HEK293 (cell line): ENCODE data around the gene SOX5.

ENCODE experiments used
- CTCF ChIA-PET: fragments of 350-600 bp; formaldehyde crosslinking; extraction: SDS; loops from one replicate; lab custom pipeline; 2021; ENCODE audit warnings: antibody characterized with exemption; lab: Yijun Ruan, JAX
- POLR2A ChIA-PET: fragments of 300-600 bp; formaldehyde crosslinking; extraction: SDS; loops from one replicate; lab custom pipeline; 2020; ENCODE audit warnings: antibody characterized with exemption, inconsistent platforms; lab: Yijun Ruan, JAX
- H3K27ac ChIP-seq: fragments of 200-500 bp; sonication (Bioruptor generic); 2 replicates; pipeline ENCODE4 v1.5.1; 2014; ENCODE audit warnings: low read depth, low read length, control low read depth, inconsistent platforms; ENCODE audit errors: extremely low read depth
- H3K36me3 ChIP-seq, 2 experiments: fragments of 200-500 bp in 1 of 2; sonication (Bioruptor generic) in 1 of 2; 1 replicate in 1 of 2; 2 replicates in 1 of 2; pipeline ENCODE4 v1.5.1; 2014 to 2017; ENCODE audit warnings: inconsistent platforms in 2 of 2, low read length in 2 of 2; ENCODE audit not compliant: control insufficient read depth in 2 of 2, insufficient read depth in 1 of 2
- H3K4me1 ChIP-seq: fragments of 200-500 bp; sonication (Bioruptor generic); 2 replicates; pipeline ENCODE4 v1.5.1; 2014; ENCODE audit warnings: mild to moderate bottlenecking, low read length, inconsistent platforms; ENCODE audit not compliant: control insufficient read depth, insufficient read depth
- H3K4me3 ChIP-seq: 2 replicates; pipeline ENCODE4 v1.5.1; 2011; ENCODE audit warnings: low read depth, mild to moderate bottlenecking, control low read depth, low read length, moderate library complexity
- H3K9me3 ChIP-seq: fragments of 200-500 bp; sonication (Bioruptor generic); 2 replicates; pipeline ENCODE4 v1.5.1; 2014; ENCODE audit warnings: low read depth, low read length, inconsistent platforms; ENCODE audit not compliant: control insufficient read depth, insufficient read depth
- GFI1B ChIP-seq: fragments of 450-650 bp; formaldehyde crosslinking; IDR thresholded peaks from 2 replicates; pipeline ENCODE4 v1.5.1; 2016; ENCODE audit warnings: missing biosample characterization, missing genetic modification characterization
- GLIS2 ChIP-seq: fragments of 450-650 bp; formaldehyde crosslinking; IDR thresholded peaks from 2 replicates; pipeline ENCODE4 v1.5.1; 2016; ENCODE audit warnings: missing biosample characterization, missing genetic modification characterization
- KLF1 ChIP-seq: fragments of 450-650 bp; formaldehyde crosslinking; IDR thresholded peaks from 2 replicates; pipeline ENCODE4 v1.5.1; 2016; ENCODE audit warnings: missing biosample characterization, missing genetic modification characterization
- SP7 ChIP-seq: fragments of 450-650 bp; formaldehyde crosslinking; IDR thresholded peaks from 2 replicates; pipeline ENCODE4 v1.5.1; 2016; ENCODE audit warnings: missing biosample characterization, missing genetic modification characterization
- ZFHX2 ChIP-seq: fragments of 450-650 bp; formaldehyde crosslinking; conservative IDR thresholded peaks from 2 replicates; pipeline ENCODE4 v1.5.1; 2016; ENCODE audit warnings: missing biosample characterization, missing genetic modification characterization
- ZFP3 ChIP-seq: fragments of 450-650 bp; formaldehyde crosslinking; IDR thresholded peaks from 2 replicates; pipeline ENCODE4 v1.5.1; 2016; ENCODE audit warnings: low read depth, missing biosample characterization, missing genetic modification characterization
- ZIC2 ChIP-seq: fragments of 450-650 bp; formaldehyde crosslinking; IDR thresholded peaks from 2 replicates; pipeline ENCODE4 v1.5.1; 2016; ENCODE audit warnings: missing biosample characterization, missing genetic modification characterization
- ZNF132 ChIP-seq: fragments of 450-650 bp; formaldehyde crosslinking; IDR thresholded peaks from 2 replicates; pipeline ENCODE4 v1.5.1; 2017; ENCODE audit warnings: missing biosample characterization, missing genetic modification characterization, borderline replicate concordance
- ZNF133 ChIP-seq: fragments of 450-650 bp; formaldehyde crosslinking; IDR thresholded peaks from 2 replicates; pipeline ENCODE4 v1.5.1; 2016; ENCODE audit warnings: missing biosample characterization, missing genetic modification characterization
- ZNF175 ChIP-seq: fragments of 450-650 bp; formaldehyde crosslinking; IDR thresholded peaks from 2 replicates; pipeline ENCODE4 v1.5.1; 2016; ENCODE audit warnings: missing biosample characterization, missing genetic modification characterization
- ZNF274 ChIP-seq, 2 experiments: fragments of 200-500 bp in 1 of 2; fragments of 450-650 bp in 1 of 2; sonication (Bioruptor generic) in 1 of 2; formaldehyde crosslinking in 1 of 2; IDR thresholded peaks; 2 replicates each; pipeline versions ENCODE4 v1.5.1 to v1.6.1; 2014 to 2016; ENCODE audit warnings: borderline replicate concordance in 1 of 2, inconsistent platforms in 1 of 2, low read length in 1 of 2, missing biosample characterization in 1 of 2, missing genetic modification characterization in 1 of 2
- ZNF341 ChIP-seq: fragments of 450-650 bp; formaldehyde crosslinking; IDR thresholded peaks from 2 replicates; pipeline ENCODE4; 2016; ENCODE audit warnings: low read depth, missing biosample characterization, missing genetic modification characterization
- ZNF391 ChIP-seq: fragments of 450-650 bp; formaldehyde crosslinking; IDR thresholded peaks from 2 replicates; pipeline ENCODE4 v1.5.1; 2016; ENCODE audit warnings: low read depth, missing biosample characterization, missing genetic modification characterization, borderline replicate concordance
- ZNF426 ChIP-seq: fragments of 450-650 bp; formaldehyde crosslinking; IDR thresholded peaks from 2 replicates; pipeline ENCODE4 v1.5.1; 2017; ENCODE audit warnings: missing biosample characterization, missing genetic modification characterization, mild to moderate bottlenecking, inconsistent platforms, moderate library complexity
- ZNF433 ChIP-seq: fragments of 450-650 bp; formaldehyde crosslinking; IDR thresholded peaks from 2 replicates; pipeline ENCODE4 v1.5.1; 2016; ENCODE audit warnings: missing biosample characterization, missing genetic modification characterization, low read depth
- ZNF549 ChIP-seq: fragments of 450-650 bp; IDR thresholded peaks from 2 replicates; pipeline ENCODE4 v1.5.1; 2018; ENCODE audit warnings: missing biosample characterization, missing genetic modification characterization, mild to moderate bottlenecking, inconsistent platforms, moderate library complexity
- ZNF571 ChIP-seq: fragments of 450-650 bp; formaldehyde crosslinking; IDR thresholded peaks from 2 replicates; pipeline ENCODE4 v1.5.0; 2017; ENCODE audit warnings: missing biosample characterization, missing genetic modification characterization
- ZNF629 ChIP-seq: fragments of 450-650 bp; formaldehyde crosslinking; IDR thresholded peaks from 2 replicates; pipeline ENCODE4 v1.5.1; 2017; ENCODE audit warnings: missing biosample characterization, missing genetic modification characterization
- ZNF747 ChIP-seq: fragments of 450-650 bp; formaldehyde crosslinking; IDR thresholded peaks from 2 replicates; pipeline ENCODE4 v1.5.1; 2016; ENCODE audit warnings: missing biosample characterization, missing genetic modification characterization
- ZNF76 ChIP-seq: fragments of 450-650 bp; formaldehyde crosslinking; IDR thresholded peaks from 2 replicates; pipeline ENCODE4; 2016; ENCODE audit warnings: low read depth, missing biosample characterization, missing genetic modification characterization, borderline replicate concordance
- TF ChIP-seq, protein P1 (sequence below): sonication (generic); formaldehyde crosslinking; IDR thresholded peaks from 2 replicates; pipeline ENCODE4 v1.8.1; 2022; ENCODE audit warnings: mild to moderate bottlenecking, moderate library complexity, missing genetic modification reagents
- TF ChIP-seq, protein P2 (sequence below): fragments of 450-650 bp; formaldehyde crosslinking; optimal IDR thresholded peaks from 2 replicates; pipeline ENCODE3; 2016; ENCODE audit warnings: missing biosample characterization, mild to moderate bottlenecking, missing genetic modification characterization
- TF ChIP-seq, protein P3 (sequence below): fragments of 450-650 bp; formaldehyde crosslinking; IDR thresholded peaks from 2 replicates; pipeline ENCODE4; 2016; ENCODE audit warnings: missing biosample characterization, missing genetic modification characterization
- TF ChIP-seq, protein P4 (sequence below): fragments of 450-650 bp; formaldehyde crosslinking; IDR thresholded peaks from 2 replicates; pipeline ENCODE4 v1.5.1; 2016; ENCODE audit warnings: missing biosample characterization, missing genetic modification characterization
- TF ChIP-seq, protein P5 (sequence below): fragments of 450-650 bp; formaldehyde crosslinking; IDR thresholded peaks from 2 replicates; pipeline ENCODE4 v1.5.1; 2016; ENCODE audit warnings: missing biosample characterization, missing genetic modification characterization

The SOX5 gene

DNA sequence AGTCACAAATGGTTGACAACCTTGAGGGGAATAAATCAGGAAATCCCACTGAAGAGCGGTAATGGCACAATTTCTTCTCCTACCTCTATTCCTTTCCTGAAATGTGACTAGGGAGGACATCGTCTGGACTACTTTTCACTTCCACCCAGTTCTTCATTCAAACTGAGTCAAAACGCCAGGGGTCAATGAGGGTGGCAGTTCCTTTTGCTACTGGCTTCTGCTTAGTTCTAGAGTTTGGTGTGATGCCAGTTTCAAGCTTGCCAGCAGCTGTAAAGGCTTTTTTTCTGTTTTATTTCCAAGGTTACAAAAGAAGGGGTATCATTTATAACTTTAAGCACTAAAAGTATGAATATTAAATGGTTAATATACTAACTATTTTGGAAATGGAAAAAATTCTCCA lies 286.5 kb downstream of the SOX5 start:
- Histone ChIP-seq H3K4me3 (no peak overlapping the region), H3K4me1 (no peaks in the 10 kb centered on the region), H3K36me3 (no peaks in the 10 kb centered on the region), H3K27ac (no peak overlapping the region), H3K9me3 (no peaks in the 10 kb centered on the region)
- TF ChIP-seq ZNF76 (tag by site-specific recombination), result no peak
- no peak for TF ChIP-seq GLIS2 (tag by site-specific recombination)
- TF ChIP-seq ZNF549 (tag by site-specific recombination), result no peak
- TF ChIP-seq ZNF391 (tag by site-specific recombination), result no peak
- TF ChIP-seq GFI1B (tag by site-specific recombination), result no peak
- no peak for TF ChIP-seq ZFP3 (tag by site-specific recombination)
- no peak for TF ChIP-seq ZNF133
- TF ChIP-seq ZNF175 (tag by site-specific recombination), result no peak
- no peak for TF ChIP-seq ZNF629 (tag by site-specific recombination)
- TF ChIP-seq, protein P1, sequence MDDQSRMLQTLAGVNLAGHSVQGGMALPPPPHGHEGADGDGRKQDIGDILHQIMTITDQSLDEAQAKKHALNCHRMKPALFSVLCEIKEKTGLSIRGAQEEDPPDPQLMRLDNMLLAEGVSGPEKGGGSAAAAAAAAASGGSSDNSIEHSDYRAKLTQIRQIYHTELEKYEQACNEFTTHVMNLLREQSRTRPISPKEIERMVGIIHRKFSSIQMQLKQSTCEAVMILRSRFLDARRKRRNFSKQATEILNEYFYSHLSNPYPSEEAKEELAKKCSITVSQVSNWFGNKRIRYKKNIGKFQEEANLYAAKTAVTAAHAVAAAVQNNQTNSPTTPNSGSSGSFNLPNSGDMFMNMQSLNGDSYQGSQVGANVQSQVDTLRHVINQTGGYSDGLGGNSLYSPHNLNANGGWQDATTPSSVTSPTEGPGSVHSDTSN (CRISPR knock-in tag), result no peak
- no peak for TF ChIP-seq ZIC2 (tag by site-specific recombination)
- TF ChIP-seq ZNF132 (tag by site-specific recombination), result no peak
- no peak for TF ChIP-seq ZNF426 (tag by site-specific recombination)
- TF ChIP-seq SP7 (tag by site-specific recombination), result no peak
- TF ChIP-seq ZFHX2 (tag by site-specific recombination), result no peak
- no peak for TF ChIP-seq ZNF274 (IDR thresholded peaks at IDR 0.05; ENCODE audit: low read length)
- no peak for TF ChIP-seq ZNF274 (tag by site-specific recombination; IDR thresholded peaks at IDR 0.05; ENCODE audit: borderline replicate concordance)
- TF ChIP-seq, protein P2, sequence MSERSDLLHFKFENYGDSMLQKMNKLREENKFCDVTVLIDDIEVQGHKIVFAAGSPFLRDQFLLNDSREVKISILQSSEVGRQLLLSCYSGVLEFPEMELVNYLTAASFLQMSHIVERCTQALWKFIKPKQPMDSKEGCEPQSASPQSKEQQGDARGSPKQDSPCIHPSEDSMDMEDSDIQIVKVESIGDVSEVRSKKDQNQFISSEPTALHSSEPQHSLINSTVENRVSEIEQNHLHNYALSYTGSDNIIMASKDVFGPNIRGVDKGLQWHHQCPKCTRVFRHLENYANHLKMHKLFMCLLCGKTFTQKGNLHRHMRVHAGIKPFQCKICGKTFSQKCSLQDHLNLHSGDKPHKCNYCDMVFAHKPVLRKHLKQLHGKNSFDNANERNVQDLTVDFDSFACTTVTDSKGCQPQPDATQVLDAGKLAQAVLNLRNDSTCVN (tag by site-specific recombination), result no peak
- TF ChIP-seq, protein P3, sequence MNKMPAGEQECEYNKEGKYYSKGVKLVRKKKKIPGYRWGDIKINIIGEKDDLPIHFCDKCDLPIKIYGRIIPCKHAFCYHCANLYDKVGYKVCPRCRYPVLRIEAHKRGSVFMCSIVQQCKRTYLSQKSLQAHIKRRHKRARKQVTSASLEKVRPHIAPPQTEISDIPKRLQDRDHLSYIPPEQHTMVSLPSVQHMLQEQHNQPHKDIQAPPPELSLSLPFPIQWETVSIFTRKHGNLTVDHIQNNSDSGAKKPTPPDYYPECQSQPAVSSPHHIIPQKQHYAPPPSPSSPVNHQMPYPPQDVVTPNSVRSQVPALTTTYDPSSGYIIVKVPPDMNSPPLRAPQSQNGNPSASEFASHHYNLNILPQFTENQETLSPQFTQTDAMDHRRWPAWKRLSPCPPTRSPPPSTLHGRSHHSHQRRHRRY (tag by site-specific recombination), result no peak
- no peak for TF ChIP-seq ZNF747 (tag by site-specific recombination)
- no peak for TF ChIP-seq KLF1 (tag by site-specific recombination)
- CTCF ChIA-PET, result no interaction called here
- POLR2A ChIA-PET, result no interaction called here

DNA sequence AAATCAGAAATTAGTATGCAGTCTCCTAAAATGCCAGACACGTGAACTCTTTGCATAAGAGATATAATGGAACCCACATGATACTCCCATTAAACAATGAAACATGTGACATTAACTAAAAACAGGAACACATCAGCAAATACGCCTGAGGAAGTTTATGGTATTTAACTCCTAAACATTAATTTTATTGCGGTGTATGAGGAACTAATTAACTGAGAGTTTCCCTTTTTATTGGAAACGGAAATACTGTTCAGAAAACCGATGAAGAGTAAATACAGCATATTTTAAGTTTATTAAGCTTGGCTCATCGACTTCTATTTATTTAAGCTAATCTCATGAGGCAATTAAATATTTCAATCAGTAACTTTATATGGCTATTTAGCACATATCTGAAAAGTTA lies 290.3 kb downstream of the SOX5 start:
- Histone ChIP-seq H3K36me3 (no peaks in the 10 kb centered on the region), H3K4me1 (no peaks in the 10 kb centered on the region), H3K4me3 (no peak overlapping the region), H3K27ac (no peak overlapping the region), H3K9me3 (no peaks in the 10 kb centered on the region)
- ChIA-PET POLR2A (no interaction called here), CTCF (interaction anchor here (0.7 kb wide), 2 partner anchors 23 to 41 kb away, joined by 3 to 4 read pairs; no protein-coding TSS in a partner anchor)
- TF ChIP-seq ZNF341, result no peak
- TF ChIP-seq ZNF571 (tag by site-specific recombination), result no peak
- TF ChIP-seq, protein P4, sequence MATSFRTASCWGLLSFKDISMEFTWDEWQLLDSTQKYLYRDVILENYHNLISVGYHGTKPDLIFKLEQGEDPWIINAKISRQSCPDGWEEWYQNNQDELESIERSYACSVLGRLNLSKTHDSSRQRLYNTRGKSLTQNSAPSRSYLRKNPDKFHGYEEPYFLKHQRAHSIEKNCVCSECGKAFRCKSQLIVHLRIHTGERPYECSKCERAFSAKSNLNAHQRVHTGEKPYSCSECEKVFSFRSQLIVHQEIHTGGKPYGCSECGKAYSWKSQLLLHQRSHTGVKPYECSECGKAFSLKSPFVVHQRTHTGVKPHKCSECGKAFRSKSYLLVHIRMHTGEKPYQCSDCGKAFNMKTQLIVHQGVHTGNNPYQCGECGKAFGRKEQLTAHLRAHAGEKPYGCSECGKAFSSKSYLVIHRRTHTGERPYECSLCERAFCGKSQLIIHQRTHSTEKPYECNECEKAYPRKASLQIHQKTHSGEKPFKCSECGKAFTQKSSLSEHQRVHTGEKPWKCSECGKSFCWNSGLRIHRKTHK (tag by site-specific recombination), result no peak
- TF ChIP-seq, protein P1 (CRISPR knock-in tag), result no peak
- no peak for TF ChIP-seq ZNF433 (tag by site-specific recombination)
- no peak for TF ChIP-seq ZNF391 (tag by site-specific recombination)
- TF ChIP-seq, protein P5, sequence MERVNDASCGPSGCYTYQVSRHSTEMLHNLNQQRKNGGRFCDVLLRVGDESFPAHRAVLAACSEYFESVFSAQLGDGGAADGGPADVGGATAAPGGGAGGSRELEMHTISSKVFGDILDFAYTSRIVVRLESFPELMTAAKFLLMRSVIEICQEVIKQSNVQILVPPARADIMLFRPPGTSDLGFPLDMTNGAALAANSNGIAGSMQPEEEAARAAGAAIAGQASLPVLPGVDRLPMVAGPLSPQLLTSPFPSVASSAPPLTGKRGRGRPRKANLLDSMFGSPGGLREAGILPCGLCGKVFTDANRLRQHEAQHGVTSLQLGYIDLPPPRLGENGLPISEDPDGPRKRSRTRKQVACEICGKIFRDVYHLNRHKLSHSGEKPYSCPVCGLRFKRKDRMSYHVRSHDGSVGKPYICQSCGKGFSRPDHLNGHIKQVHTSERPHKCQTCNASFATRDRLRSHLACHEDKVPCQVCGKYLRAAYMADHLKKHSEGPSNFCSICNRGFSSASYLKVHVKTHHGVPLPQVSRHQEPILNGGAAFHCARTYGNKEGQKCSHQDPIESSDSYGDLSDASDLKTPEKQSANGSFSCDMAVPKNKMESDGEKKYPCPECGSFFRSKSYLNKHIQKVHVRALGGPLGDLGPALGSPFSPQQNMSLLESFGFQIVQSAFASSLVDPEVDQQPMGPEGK (tag by site-specific recombination), result no peak
